Ishikawa (cell line): ENCODE measurements around the gene ING2.

Experiments
- CEBPB ChIP-seq: IDR thresholded peaks from 2 replicates; pipeline ENCODE4 v1.6.1; 2012
- MAX ChIP-seq: IDR thresholded peaks from 2 replicates; pipeline ENCODE4 v1.6.1; 2012
- TF ChIP-seq, protein P1 (sequence below): IDR thresholded peaks from 2 replicates; pipeline ENCODE4 v1.6.1; 2012

DNA sequence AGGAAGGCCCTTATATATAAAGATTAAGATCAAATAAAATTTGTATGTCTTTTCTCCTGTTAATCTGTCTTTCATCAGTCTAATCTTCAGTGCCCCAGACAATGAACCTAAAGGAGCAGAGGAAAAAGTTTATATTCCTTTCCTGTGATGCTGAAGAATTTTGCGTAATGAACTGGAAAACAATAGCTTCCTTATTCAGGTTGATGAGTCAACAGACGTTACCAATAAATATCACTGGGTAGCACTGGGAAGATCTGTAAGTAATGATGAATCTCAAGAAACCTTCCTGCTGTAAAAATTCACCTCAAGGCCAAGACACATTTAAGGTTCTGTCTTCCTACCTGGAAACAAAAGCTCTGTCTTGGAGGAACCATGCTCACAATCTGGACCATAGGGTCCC, 34.9 kb upstream of the ING2 start:
- TF ChIP-seq MAX (no peak), CEBPB (no peak)
- TF ChIP-seq, protein P1, sequence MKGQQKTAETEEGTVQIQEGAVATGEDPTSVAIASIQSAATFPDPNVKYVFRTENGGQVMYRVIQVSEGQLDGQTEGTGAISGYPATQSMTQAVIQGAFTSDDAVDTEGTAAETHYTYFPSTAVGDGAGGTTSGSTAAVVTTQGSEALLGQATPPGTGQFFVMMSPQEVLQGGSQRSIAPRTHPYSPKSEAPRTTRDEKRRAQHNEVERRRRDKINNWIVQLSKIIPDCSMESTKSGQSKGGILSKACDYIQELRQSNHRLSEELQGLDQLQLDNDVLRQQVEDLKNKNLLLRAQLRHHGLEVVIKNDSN = no peak
